GM23338 (cell line): Measurements from ENCODE around the gene IRF1.

Source experiments
- CTCF ChIP-seq, 2 experiments: fragments of 200-600 bp in 1 of 2; sonication (generic) in 1 of 2; conservative IDR thresholded peaks; 2 replicates each; pipeline versions ENCODE4 v1.5.1 to v1.6.1; 2016 to 2017; ENCODE audit warnings: antibody characterized with exemption in 2 of 2, low read depth in 2 of 2, mild to moderate bottlenecking in 2 of 2, moderate library complexity in 1 of 2
- EZH2phosphoT487 ChIP-seq: fragments of 200-600 bp; sonication (generic); IDR thresholded peaks from one replicate; pipeline ENCODE4 v1.8.1; 2018; ENCODE audit warnings: antibody characterized with exemption; ENCODE audit not compliant: unreplicated experiment
- JUNB ChIP-seq: IDR thresholded peaks from one replicate; pipeline ENCODE4 v1.6.1; 2016; ENCODE audit warnings: antibody characterized with exemption; ENCODE audit not compliant: unreplicated experiment
- POLR2AphosphoS5 ChIP-seq: IDR thresholded peaks from 2 replicates; pipeline ENCODE4 v1.6.1; 2016; ENCODE audit warnings: antibody characterized with exemption, low read depth

- TF ChIP-seq CTCF (conservative IDR thresholded peaks at IDR 0.05; ENCODE audit: low read depth in 2 of 2) (no peak), POLR2AphosphoS5 (no peak), JUNB (no peak), EZH2phosphoT487 (no peak)
Observed at GRCh38 chr5:132484391-132484725, 6.2 kb downstream of the IRF1 start.
